Type B pancreatic cell (in vitro differentiated cells): ENCODE results near the gene YAF2. TPM values are rescaled to one million over a fixed set of nuclear protein-coding genes. Genes with fewer than 3 reads are reported as not detected.

ENCODE experiments used
- DNase-seq: peaks from one replicate; pipeline ENCODE4 v3.0.0; 2021; ENCODE audit warnings: mixed read lengths; ENCODE audit not compliant: unreplicated experiment; ENCODE audit errors: extremely low spot score
- H3K27ac Mint-ChIP-seq: 2 replicates; pipeline ENCODE4 v1.8.0; 2021; ENCODE audit warnings: mild to moderate bottlenecking, mixed read lengths
- H3K27me3 Mint-ChIP-seq: 2 replicates; pipeline ENCODE4 v1.8.0; 2021; ENCODE audit warnings: mixed read lengths
- H3K36me3 Mint-ChIP-seq: 2 replicates; pipeline ENCODE4 v1.8.0; 2021; ENCODE audit warnings: mixed read lengths
- H3K4me1 Mint-ChIP-seq: one replicate; pipeline ENCODE4 v1.8.0; 2021; ENCODE audit warnings: mixed read lengths; ENCODE audit not compliant: unreplicated experiment
- H3K4me3 Mint-ChIP-seq: 2 replicates; pipeline ENCODE4 v1.8.0; 2021; ENCODE audit warnings: mild to moderate bottlenecking, mixed read lengths
- H3K9me3 Mint-ChIP-seq: 2 replicates; pipeline ENCODE4 v1.8.0; 2021; ENCODE audit warnings: mixed read lengths
- long read RNA-seq: library from polyadenylated mRNA; unstranded; transcript quantifications from one replicate; pipeline ENCODE4 v2.0.0, GENCODE V29; 2020
- total RNA-seq: library from RNA; stranded (reverse); gene quantifications from 2 replicates; pipeline ENCODE4 v1.2.1, GENCODE V29; 2021; ENCODE audit warnings: low replicate concordance
- TF ChIP-seq, protein P1 (sequence below): fragments of 200-600 bp; sonication (generic); conservative IDR thresholded peaks from 2 replicates; pipeline ENCODE4 v1.5.0; 2021; ENCODE audit warnings: antibody characterized with exemption, mild to moderate bottlenecking

Gene YAF2, protein sequence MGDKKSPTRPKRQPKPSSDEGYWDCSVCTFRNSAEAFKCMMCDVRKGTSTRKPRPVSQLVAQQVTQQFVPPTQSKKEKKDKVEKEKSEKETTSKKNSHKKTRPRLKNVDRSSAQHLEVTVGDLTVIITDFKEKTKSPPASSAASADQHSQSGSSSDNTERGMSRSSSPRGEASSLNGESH
- 13.0 and 22.9 TPM in 2 replicates for total RNA-seq
- long read RNA-seq, partial matches to known transcripts, result 0 of 4 reads
- long read RNA-seq, other reads (novel, unspliced or antisense), result 1 of 4 reads

DNA sequence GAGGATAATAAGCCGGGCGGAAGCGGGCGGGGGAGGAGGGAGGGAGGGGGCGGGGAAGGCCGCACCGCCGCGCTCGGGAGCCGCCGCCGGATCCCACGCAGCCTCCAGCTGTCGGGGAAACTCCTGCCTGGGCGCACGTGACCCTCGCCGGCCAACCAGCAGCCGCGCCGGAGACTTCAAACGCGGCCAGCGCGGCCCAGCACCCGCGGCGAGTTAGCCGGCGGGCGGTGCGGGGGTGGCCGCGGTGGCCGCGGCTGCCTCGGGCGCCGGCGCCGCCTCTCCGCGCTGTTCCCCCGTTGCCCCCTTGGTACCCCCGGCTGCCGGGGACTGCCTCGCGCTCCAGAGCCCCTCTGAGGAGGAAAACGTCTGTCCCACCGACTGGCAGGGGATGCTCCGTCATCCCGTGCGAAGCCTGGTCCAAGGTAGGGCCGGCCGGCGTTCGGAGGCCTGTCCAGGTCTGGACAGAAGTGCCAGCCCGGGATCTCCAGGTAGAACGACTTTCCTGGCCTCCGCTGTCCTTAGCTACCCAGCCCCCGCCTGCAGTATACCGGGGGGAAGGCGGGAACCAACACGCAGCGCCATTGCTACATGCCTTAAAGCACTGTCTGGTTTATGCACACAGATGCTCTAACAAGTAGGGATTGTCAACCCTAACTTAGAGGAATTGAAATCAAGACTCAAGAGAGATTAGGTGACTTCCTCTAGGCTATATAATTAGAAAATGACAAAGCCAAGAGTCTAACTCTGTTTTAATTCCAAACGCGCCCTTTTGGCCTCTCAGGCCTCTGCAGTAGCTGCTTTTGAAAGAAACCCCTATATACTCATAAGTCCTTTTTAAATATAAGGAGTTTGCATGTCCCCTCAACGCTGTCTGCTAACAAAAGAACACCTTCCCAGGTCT is at the start of gene YAF2:
Gene YAF2 (minus strand): TSS at position 9 of the 901 bp plus-strand sequence. CDS start 68 bp downstream, outside the sequence.
- Mint-ChIP-seq H3K27ac (peak within 1 kb of the TSS; percentile 91), H3K4me3 (peak within 1 kb of the TSS; percentile 95), H3K27me3 (no peaks in the 10 kb centered on the region), H3K36me3 (peaks cover 6% of the 10 kb centered on the region), H3K4me1 (peaks cover 26% of the 10 kb centered on the region), H3K9me3 (no peaks in the 10 kb centered on the region)
- TF ChIP-seq, protein P1, sequence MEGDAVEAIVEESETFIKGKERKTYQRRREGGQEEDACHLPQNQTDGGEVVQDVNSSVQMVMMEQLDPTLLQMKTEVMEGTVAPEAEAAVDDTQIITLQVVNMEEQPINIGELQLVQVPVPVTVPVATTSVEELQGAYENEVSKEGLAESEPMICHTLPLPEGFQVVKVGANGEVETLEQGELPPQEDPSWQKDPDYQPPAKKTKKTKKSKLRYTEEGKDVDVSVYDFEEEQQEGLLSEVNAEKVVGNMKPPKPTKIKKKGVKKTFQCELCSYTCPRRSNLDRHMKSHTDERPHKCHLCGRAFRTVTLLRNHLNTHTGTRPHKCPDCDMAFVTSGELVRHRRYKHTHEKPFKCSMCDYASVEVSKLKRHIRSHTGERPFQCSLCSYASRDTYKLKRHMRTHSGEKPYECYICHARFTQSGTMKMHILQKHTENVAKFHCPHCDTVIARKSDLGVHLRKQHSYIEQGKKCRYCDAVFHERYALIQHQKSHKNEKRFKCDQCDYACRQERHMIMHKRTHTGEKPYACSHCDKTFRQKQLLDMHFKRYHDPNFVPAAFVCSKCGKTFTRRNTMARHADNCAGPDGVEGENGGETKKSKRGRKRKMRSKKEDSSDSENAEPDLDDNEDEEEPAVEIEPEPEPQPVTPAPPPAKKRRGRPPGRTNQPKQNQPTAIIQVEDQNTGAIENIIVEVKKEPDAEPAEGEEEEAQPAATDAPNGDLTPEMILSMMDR, result no peak
- DNase-seq, result peak; percentile 91

DNA sequence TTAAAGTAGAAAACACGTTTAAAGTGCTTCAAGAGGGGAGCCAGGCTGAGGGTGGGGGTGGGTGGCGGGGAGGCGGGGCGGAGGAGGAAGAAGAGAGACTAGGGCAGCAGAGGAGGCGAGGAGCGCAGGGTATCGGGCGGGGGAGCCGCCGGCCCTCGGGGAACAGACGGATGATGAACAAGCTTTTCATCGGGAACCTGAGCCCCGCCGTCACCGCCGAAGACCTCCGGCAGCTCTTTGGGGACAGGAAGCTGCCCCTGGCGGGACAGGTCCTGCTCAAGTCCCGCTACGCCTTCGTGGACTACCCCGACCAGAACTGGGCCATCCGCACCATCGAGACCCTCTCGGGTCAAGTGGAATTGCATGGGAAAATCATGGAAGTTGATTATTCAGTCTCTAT is 48.7 kb upstream of the YAF2 start:
- H3K9me3 Mint-ChIP-seq, result no peaks in the 10 kb centered on the region
- no peaks in the 10 kb centered on the region for H3K27me3 Mint-ChIP-seq
- TF ChIP-seq, protein P1, result no peak
- no peaks in the 10 kb centered on the region for H3K36me3 Mint-ChIP-seq
- peaks cover 5% of the 10 kb centered on the region for H3K4me1 Mint-ChIP-seq
- DNase-seq, result no peak
- no peak overlapping the region for H3K27ac Mint-ChIP-seq
- H3K4me3 Mint-ChIP-seq, result no peak overlapping the region

DNA sequence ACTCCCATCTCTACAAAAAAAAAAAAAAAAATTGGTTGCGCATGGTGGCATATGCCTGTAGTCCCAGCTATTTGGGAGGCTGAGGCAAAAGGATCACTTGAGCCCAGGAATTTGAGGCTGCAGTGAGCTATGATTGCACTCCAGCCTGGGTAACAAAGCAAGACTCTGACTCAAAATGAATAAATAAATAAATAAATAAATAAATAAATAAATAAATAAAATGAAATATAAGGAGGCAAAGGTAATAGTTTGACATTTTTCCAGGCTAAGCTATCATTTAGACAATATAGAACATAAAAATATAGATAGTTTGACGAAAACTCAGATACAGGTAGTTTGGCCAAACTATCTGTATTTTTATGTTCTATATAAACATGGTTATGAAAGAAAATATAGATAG is 47.4 kb upstream of the YAF2 start:
- Mint-ChIP-seq H3K9me3 (no peaks in the 10 kb centered on the region), H3K27me3 (no peaks in the 10 kb centered on the region), H3K36me3 (no peaks in the 10 kb centered on the region), H3K4me3 (no peak overlapping the region), H3K27ac (no peak overlapping the region), H3K4me1 (peaks cover 5% of the 10 kb centered on the region)
- no peak for DNase-seq
- TF ChIP-seq, protein P1, result no peak

DNA sequence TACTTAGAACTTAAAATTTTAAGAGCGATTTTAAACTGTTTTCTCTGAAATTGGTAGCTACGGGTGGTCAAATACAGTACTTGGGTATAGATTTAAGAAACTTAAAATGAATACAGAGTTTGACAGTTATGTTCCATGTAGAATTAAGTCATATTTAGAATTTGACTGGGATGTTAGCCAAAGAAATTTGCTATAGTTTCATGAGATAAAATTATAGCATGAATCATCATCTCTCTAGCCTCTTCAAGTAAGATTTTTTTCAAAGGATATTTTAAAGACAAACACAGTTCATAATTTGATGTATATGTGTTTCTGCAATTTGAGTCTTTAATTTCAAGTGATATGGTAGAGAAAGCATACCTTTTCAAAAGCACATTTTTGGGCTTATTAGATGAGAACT is 46.8 kb upstream of the YAF2 start:
- no peaks in the 10 kb centered on the region for H3K27me3 Mint-ChIP-seq
- no peaks in the 10 kb centered on the region for H3K36me3 Mint-ChIP-seq
- no peak overlapping the region for H3K27ac Mint-ChIP-seq
- TF ChIP-seq, protein P1, result no peak
- H3K4me1 Mint-ChIP-seq, result peaks cover 5% of the 10 kb centered on the region
- H3K9me3 Mint-ChIP-seq, result no peaks in the 10 kb centered on the region
- H3K4me3 Mint-ChIP-seq, result no peak overlapping the region
- DNase-seq, result no peak

DNA sequence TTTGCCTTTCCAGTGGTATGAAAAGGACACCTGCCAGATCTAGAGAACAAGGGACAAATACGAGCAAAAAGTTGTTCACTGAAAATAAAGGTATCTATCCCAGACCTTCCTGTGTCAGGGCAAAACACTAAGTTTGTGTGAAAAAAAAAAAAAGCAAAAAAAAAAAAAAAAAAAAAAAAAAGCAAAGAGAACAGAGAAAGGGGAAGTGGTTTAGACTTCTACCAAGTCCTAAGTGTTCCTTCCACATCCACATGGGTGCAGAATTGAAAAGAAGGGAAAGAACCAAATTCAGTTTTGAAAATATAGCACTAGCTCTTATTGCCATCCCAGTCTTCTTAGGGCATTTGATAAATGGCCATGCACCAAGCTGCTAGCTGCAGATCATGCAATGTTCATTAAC is 46.1 kb upstream of the YAF2 start:
- Mint-ChIP-seq H3K27ac (no peak overlapping the region), H3K36me3 (no peaks in the 10 kb centered on the region), H3K4me3 (no peak overlapping the region), H3K9me3 (no peaks in the 10 kb centered on the region), H3K4me1 (peaks cover 5% of the 10 kb centered on the region), H3K27me3 (no peaks in the 10 kb centered on the region)
- no peak for DNase-seq
- TF ChIP-seq, protein P1, result no peak
